ENCODE measurements around the gene GTF2F2. TPM values are rescaled to one million over a fixed set of nuclear protein-coding genes. Genes with fewer than 3 reads are reported as not detected.
A peak's percentile ranks its signal among the peaks of the same experiment; 100 is the strongest.

GTF2F2 gene
- total RNA-seq (2014; rRNA removed; shearing (Covaris generic)) (37.1 and 42.1 TPM in 2 replicates), polyA plus RNA-seq (2016; fragmentation: Nextera tagmentation; extraction: Ambion mirVana) (72.0 and 75.6 TPM in 2 replicates)
- long read RNA-seq, transcript GTF2F2-201 (8 exons, 2,239 nt) = major isoform, 31 of 64 reads
- long read RNA-seq, partial matches to known transcripts = 26 of 64 reads
- long read RNA-seq, other reads (novel, unspliced or antisense) = 7 of 64 reads

GRCh38 chr13:45119991-45120864 lies at the start of gene GTF2F2:
Gene GTF2F2, plus strand, starts transcription at chr13:45120510. Its CDS starts 146 bp downstream, at chr13:45120656.
- Histone ChIP-seq H3K4me3 (peak within 1 kb of the TSS; percentile 82), H3K27me3 (ENCODE audit: insufficient read depth) (no peaks in the 10 kb centered on the region), H4K20me1 (replicated peaks; ENCODE audit: insufficient read depth) (peaks cover 19% of the 10 kb centered on the region), H3K9me2 (ENCODE audit: insufficient read depth) (no peaks in the 10 kb centered on the region), H3K36me3 (ENCODE audit: insufficient read depth) (no peaks in the 10 kb centered on the region), H2AFZ (peak within 1 kb of the TSS; percentile 94), H3K79me2 (replicated peaks; ENCODE audit: insufficient read depth) (peaks cover 47% of the 10 kb centered on the region), H3K27ac (ENCODE audit: low read depth) (peak within 1 kb of the TSS; percentile 93), H3F3A (replicated peaks; ENCODE audit: low read depth) (no peaks in the 10 kb centered on the region), H3K4me2 (peak within 1 kb of the TSS; percentile 88), H3K4me1 (ENCODE audit: insufficient read depth) (peaks cover 5% of the 10 kb centered on the region; the same call in 1 of the 2 replicates)
- DNase-seq (ENCODE audit: low spot score) = peak; percentile 92
- Mint-ChIP-seq H3K27me3 (ENCODE audit: insufficient read depth, low read depth, poor library complexity) (no peaks in the 10 kb centered on the region), H3K9me3 (no peaks in the 10 kb centered on the region), H3K36me3 (ENCODE audit: low read depth) (no peaks in the 10 kb centered on the region; the same call in 2 of the 3 replicates), H3K27ac (no peak within 1 kb of the TSS), H3K4me3 (no peak within 1 kb of the TSS), H3K4me1 (peaks cover 2% of the 10 kb centered on the region; the same call in 1 of the 3 replicates)
- peak; percentile 92 for ATAC-seq
- TF ChIP-seq EZH2 (IDR thresholded peaks at IDR 0.05; ENCODE audit: low read depth, unreplicated experiment) (no peak), ZNF462 (CRISPR knock-in tag; IDR thresholded peaks at IDR 0.05) (no peak), ZNF331 (CRISPR knock-in tag; IDR thresholded peaks at IDR 0.05; ENCODE audit: low read depth) (no peak), CTCF (conservative IDR thresholded peaks at IDR 0.05; ENCODE audit: low read depth in 2 of 2) (0 out of 4 replicates have a peak, but pooled peaks of 1 of the 2 experiments have one; percentile 12), POLR2AphosphoS5 (IDR thresholded peaks at IDR 0.05; ENCODE audit: low read depth) (peak; percentile 90), CREB1 (CRISPR knock-in tag; IDR thresholded peaks at IDR 0.05; ENCODE audit: low read depth) (peak; percentile 94), ZNF114 (CRISPR knock-in tag; IDR thresholded peaks at IDR 0.05) (no peak), EZH2phosphoT487 (IDR thresholded peaks at IDR 0.05; ENCODE audit: unreplicated experiment) (no peak)
- TF ChIP-seq, protein P1, sequence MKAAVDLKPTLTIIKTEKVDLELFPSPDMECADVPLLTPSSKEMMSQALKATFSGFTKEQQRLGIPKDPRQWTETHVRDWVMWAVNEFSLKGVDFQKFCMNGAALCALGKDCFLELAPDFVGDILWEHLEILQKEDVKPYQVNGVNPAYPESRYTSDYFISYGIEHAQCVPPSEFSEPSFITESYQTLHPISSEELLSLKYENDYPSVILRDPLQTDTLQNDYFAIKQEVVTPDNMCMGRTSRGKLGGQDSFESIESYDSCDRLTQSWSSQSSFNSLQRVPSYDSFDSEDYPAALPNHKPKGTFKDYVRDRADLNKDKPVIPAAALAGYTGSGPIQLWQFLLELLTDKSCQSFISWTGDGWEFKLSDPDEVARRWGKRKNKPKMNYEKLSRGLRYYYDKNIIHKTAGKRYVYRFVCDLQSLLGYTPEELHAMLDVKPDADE (IDR thresholded peaks at IDR 0.05) = peak; percentile 72

Data from GM23338 (cell line).